ENCODE data around the gene CHN1. TPM values are rescaled to one million over a fixed set of nuclear protein-coding genes. Genes with fewer than 3 reads are reported as not detected.

Gene CHN1
- total and polyA plus RNA-seq, 2 of the 8 experiments (the other 6 are each of a cell fraction or from before 2014, with no cell fraction given), result 54.0 to 65.7 TPM

DNA sequence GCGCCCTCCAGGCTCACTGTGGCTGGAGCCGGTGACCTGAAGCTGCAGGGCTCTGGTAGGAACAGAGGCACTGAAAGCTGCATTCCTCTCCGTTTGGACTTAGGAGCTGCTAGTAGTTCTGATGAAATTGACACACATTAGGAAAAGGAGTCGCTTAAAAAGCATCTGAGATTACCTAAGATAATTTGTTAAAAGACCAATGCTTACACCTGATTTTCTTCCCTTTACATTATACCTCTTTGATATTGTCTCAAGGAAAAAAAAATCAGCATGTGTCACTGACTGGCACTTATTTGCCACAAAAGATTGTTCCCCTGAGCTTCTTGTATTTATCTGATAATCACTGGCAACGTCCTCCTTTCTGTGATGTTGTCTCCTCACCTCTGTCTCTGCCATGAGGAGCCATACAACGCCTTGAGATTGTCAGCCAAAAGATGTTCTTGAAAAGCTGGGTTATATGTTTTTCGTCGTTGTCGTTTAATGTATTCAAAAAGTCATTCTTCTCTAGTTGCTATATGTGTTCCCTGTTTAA lies 618 bp upstream of the CHN1 start:
- peak overlapping the region; percentile 81; the same call in 1 of the 2 replicates for H3K27ac ChIP-seq (ENCODE audit: low read depth, low read length)
- peak overlapping the region; percentile 34 to 84 (median 60) for H3K9ac ChIP-seq (replicated peaks in 1 of 4; ENCODE audit: extremely low read depth in 1 of 4, low read depth in 3 of 4, low read length in 3 of 4)
- H2AK5ac ChIP-seq (ENCODE audit: low read depth, low read length), result no peak overlapping the region
- FAIRE-seq (no peak), DNase-seq (ENCODE audit: low read depth in 1 of 2, low spot score in 2 of 2) (no peak)
- no peaks in the 10 kb centered on the region for H3K9me3 ChIP-seq (ENCODE audit: insufficient read depth in 2 of 2, low read depth in 1 of 2, low read length in 1 of 2)
- H3K36me3 ChIP-seq (ENCODE audit: control insufficient read depth in 2 of 4, insufficient read depth in 4 of 4, low read length in 3 of 4), result no peaks in the 10 kb centered on the region
- TF ChIP-seq CEBPB (IDR thresholded peaks at IDR 0.05; ENCODE audit: low read depth, low read length), result no peak
- peak in 1 of 2 experiments; percentile 11; a peak in 1 of 4 replicates for TF ChIP-seq SIN3A (conservative IDR thresholded peaks at IDR 0.05 in 1 of 2, IDR thresholded peaks at IDR 0.05 in 1 of 2; ENCODE audit: low read depth in 1 of 2, low read length in 2 of 2)
- H4K8ac ChIP-seq (ENCODE audit: extremely low read depth, insufficient read depth, low read length), result peak overlapping the region; percentile 17; the same call in 1 of the 2 replicates
- H4K91ac ChIP-seq (replicated peaks; ENCODE audit: insufficient read length, low read length), result peak overlapping the region; percentile 49
- H4K5ac ChIP-seq (ENCODE audit: insufficient read length, low read depth, low read length), result peak overlapping the region; percentile 41
- H3K23me2 ChIP-seq (ENCODE audit: low read depth, low read length), result no peaks in the 10 kb centered on the region; the same call in 1 of the 2 replicates
- WGBS, 2 experiments (ENCODE audit: extremely low coverage in 1 of 2, insufficient coverage in 1 of 2, insufficient read length in 1 of 2, insufficient replicate concordance in 2 of 2, low coverage in 1 of 2, low lambda C conversion rate in 2 of 2, missing lambda C conversion rate in 1 of 2), result 25% methylated on average over 9 of the region's 9 CpGs; no CpG with 5 or more reads in 1 of the 2 experiments
- peaks cover 2 to 37% of the 10 kb centered on the region in 2 experiments for H3K79me2 ChIP-seq (ENCODE audit: control insufficient read depth in 1 of 2, insufficient read depth in 2 of 2, low read length in 2 of 2)
- H2BK120ac ChIP-seq (replicated peaks; ENCODE audit: low read depth, low read length), result no peak overlapping the region
- H2BK15ac ChIP-seq (ENCODE audit: low read length), result no peak overlapping the region; the same call in 1 of the 2 replicates
- H3K4me2 ChIP-seq (ENCODE audit: insufficient read depth in 1 of 2, low read depth in 2 of 2, low read length in 2 of 2), result peak overlapping the region; percentile 64 to 87
- no peak overlapping the region for H3K4ac ChIP-seq (replicated peaks; ENCODE audit: insufficient read length, low read depth, low read length)
- peak overlapping the region; percentile 48; the same call in 1 of the 2 replicates for H3K18ac ChIP-seq (ENCODE audit: extremely low read depth, low read length)
- no peak overlapping the region for H2BK20ac ChIP-seq (ENCODE audit: low read length)
- no peaks in the 10 kb centered on the region for H3K27me3 ChIP-seq (replicated peaks in 1 of 4; ENCODE audit: control insufficient read depth in 3 of 4, extremely low read depth in 1 of 4, insufficient read depth in 3 of 4, low read length in 3 of 4)
- H2BK12ac ChIP-seq (ENCODE audit: low read depth, low read length), result peak overlapping the region; percentile 55; the same call in 1 of the 2 replicates
- H4K20me1 ChIP-seq (replicated peaks in 1 of 2; ENCODE audit: control insufficient read depth in 1 of 2, insufficient read depth in 2 of 2, low read length in 2 of 2), result peaks cover 0 to 3% of the 10 kb centered on the region in 2 experiments
- H3K23ac ChIP-seq (ENCODE audit: insufficient read length), result no peak overlapping the region
- H3K14ac ChIP-seq (ENCODE audit: insufficient read length), result no peak overlapping the region
- no peaks in the 10 kb centered on the region for H3K79me1 ChIP-seq (ENCODE audit: low read depth, low read length)
- POLR2A ChIA-PET (ENCODE audit: partially characterized antibody), result interaction anchor here (0.6 to 2.0 kb wide), 17 partner anchors 9 to 293 kb away, joined by 3 to 14 read pairs (median 5); no protein-coding TSS in a partner anchor
- peak overlapping the region; percentile 47; the same call in 1 of the 2 replicates for H2AFZ ChIP-seq (ENCODE audit: low read length)
- CTCF ChIA-PET (ENCODE audit: partially characterized antibody), result interaction anchor here (0.6 to 2.2 kb wide), 11 partner anchors 10 to 317 kb away, joined by 3 to 11 read pairs (median 4); no protein-coding TSS in a partner anchor
- H3K4me3 ChIP-seq (ENCODE audit: extremely low read depth in 1 of 4, insufficient read depth in 2 of 4, low read depth in 3 of 4, low read length in 4 of 4), result peak overlapping the region; percentile 60 to 77 (median 76)
- no peak overlapping the region for H3K56ac ChIP-seq (replicated peaks; ENCODE audit: insufficient read length, low read depth, low read length)
- peaks cover 0 to 17% (median 11%) of the 10 kb centered on the region in 4 experiments; a peak in 4 of 7 replicates for H3K4me1 ChIP-seq (replicated peaks in 1 of 4; ENCODE audit: control insufficient read depth in 3 of 4, insufficient read depth in 4 of 4, low read length in 3 of 4)
- peak overlapping the region; percentile 29; the same call in 1 of the 2 replicates for H2BK5ac ChIP-seq (ENCODE audit: low read depth, low read length)

Data from H1 (cell line).